ENCODE data around the gene ID1.
A peak's percentile ranks its signal among the peaks of the same experiment; 100 is the strongest.
"Not testable (repeated sequence)": the region's sequence is repeated elsewhere in the genome, so short reads cannot be mapped to it uniquely, and the experiment has no call there.

ID1 gene

GRCh38 chr20:31602779-31603441, 2.2 kb upstream of the ID1 start:
- no peak for DNase-seq

DNA sequence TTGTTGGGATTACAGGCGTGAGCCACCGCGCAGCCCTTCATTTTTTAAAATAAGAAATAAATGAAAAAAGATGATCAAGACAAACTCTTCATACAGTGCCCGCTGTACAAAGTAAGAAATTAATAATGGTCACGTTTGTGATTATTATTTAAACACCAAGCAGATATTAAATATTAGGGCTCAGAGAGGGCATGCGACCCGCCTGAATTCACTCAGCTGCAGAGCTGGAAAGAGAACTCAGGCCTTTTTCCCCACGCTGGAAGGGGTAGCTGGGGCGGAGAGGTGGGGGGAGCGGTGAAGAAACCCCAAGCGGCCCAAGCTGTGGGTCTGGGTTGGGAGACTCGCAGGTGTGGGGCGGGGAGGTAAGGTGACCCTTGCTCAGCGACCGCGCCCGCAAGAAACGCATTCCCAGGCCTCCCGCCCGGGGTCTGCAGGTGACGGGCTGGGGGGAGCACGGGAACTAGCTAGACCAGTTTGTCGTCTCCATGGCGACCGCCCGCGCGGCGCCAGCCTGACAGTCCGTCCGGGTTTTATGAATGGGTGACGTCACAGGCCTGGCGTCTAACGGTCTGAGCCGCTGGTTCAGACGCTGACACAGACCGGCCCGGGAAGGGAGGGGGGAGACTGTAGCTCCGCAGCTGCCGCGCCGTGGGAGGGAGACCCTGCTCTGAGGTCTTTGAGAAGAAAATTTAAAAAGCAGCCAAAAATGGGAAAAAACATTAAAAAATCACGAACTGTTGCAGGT, 1.1 kb upstream of the ID1 start:
- DNase-seq = peak; percentile 89 to 93 (median 93)

- peak in 1 of 3 donors; percentile 14 for DNase-seq
Observed at GRCh38 chr20:31604567-31605030, 490 bp upstream of the ID1 start.

GRCh38 chr20:31605902-31606803, 1.1 kb downstream of the ID1 start:
- DNase-seq = peak in 2 of 3 donors; percentile 24 to 25

- no peak for DNase-seq
Observed at GRCh38 chr20:31606804-31607639, 1.9 kb downstream of the ID1 start.

DNA sequence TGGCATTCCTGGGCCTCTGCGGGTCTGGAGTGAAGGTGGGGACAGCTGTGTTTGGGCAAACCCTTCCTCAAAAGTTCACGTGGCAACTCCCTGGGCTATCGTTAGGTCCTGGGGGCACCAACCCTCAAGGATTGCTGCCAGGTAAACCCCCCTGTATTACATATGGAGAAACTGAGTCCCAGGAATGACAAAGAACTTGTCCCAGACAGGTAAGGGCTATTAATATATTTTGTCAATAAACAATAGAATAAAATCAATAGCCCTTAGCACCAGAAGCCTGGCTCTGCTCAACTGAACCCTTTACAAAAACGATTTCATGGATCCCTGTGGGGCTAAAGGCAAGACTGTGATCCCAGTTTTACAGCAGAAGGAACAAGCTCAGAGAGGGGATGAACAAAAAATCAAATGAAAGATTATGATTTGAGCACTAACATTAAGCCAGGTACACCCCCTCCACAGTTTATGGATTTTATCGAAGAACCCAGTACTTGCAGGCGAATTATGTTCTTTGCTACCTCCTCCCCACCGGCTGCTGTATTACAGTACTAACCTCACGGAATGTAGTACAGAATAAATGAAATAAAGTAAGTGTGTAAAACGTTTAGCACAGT, 2.7 kb downstream of the ID1 start:
- DNase-seq = no peak

GRCh38 chr20:31608251-31608945, 3.3 kb downstream of the ID1 start:
- DNase-seq = peak in 2 of 3 donors; percentile 44 to 59

DNA sequence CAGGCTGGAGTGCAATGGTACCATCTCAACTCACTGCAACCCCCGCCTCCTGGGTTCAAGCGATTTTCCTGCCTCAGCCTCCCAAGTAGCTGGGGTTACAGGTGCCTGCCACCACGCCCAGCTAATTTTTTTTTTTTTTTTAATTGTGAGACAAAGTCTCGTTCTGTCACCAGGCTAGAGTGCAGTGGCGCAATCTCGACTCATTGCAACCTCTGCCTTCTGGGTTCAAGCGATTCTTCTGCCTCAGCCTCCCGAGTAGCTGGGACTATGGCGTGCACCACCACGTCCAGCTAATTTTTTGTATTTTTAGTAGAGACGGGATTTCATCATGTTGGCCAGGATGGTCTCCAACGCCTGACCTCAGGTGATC, 7.2 kb downstream of the ID1 start:
- DNase-seq = not testable (repeated sequence)

GRCh38 chr20:31615416-31615815, 10.3 kb downstream of the ID1 start:
- no peak for DNase-seq

GRCh38 chr20:31617432-31618104, 12.5 kb downstream of the ID1 start:
- DNase-seq = peak; percentile 83 to 86 (median 85)

GRCh38 chr20:31620246-31620645, 15.2 kb downstream of the ID1 start:
- DNase-seq = no peak

DNA sequence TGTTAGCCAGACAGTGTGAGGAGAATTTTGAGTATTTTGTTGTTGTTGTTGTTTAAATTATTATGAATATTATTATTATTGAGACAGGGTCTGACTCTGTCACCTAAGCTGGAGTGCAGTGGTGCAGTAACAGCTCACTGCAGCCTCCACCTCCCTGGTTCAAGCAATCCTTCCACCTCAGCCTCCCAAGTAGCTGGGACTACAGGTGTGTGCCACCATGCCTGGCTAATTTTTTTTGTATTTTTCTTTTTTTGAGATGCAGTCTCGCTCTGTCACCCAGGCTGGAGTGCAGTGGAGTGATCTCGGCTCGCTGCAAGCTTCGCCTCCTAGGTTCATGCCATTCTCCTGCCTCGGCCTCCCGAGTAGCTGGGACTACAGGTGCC, 18.0 kb downstream of the ID1 start:
- DNase-seq = not testable (repeated sequence)

GRCh38 chr20:31626534-31626933, 21.4 kb downstream of the ID1 start:
- DNase-seq = not testable (repeated sequence)

GRCh38 chr20:31628057-31628456, 23.0 kb downstream of the ID1 start:
- DNase-seq = not testable (repeated sequence)

DNA sequence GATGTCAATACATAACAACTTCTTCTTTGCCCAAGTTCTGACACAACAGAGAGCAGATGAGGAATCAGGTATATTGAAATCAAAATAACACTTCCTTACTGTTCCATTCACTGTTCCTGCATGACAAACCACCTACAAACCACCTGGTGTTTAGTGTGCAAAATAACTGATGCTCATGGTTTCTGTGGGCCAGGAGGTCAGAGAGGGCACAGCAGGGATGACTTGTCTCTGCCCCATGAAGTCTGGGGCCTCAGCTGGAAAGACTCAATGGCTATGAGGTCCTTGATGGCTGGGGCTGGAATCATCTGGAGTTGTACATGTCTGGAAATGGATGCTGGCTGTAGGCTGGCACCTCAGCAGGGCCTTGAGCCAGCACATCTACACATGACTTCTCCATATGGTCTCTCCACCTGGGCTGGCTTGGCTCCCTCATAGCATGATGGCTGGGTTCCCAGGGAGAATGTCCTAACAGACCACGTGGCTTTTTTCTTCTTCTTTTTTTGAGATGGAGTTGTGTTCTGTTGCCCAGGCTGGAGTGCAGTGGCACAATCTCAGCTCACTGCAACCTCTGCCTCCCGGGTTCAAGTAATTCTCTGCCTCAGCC, 25.2 kb downstream of the ID1 start:
- no peak for DNase-seq

- no peak for DNase-seq
Observed at GRCh38 chr20:31632548-31633338, 27.7 kb downstream of the ID1 start.

GRCh38 chr20:31633339-31633914, 28.3 kb downstream of the ID1 start:
- DNase-seq = no peak

DNA sequence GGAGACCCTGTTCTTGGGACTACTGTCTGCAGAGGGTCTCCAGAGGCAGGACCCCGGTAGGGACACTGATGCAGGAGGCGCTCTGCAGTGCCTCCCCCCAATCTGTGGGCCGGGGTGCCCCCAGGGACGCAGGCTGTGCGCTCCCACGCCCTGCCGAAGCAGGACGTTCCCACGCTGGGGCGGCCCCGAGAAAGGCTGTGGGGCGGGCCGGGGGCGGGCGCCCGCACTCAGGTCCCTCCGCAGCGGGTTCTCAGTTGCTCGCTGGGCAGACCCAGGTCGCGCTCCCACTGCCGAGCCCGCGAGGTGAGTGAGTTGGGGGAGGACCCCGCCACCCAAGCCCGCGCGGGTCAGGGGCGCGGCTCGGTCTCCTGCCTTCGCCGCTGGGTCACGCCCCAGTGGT, 32.6 kb downstream of the ID1 start, which contains the start of gene COX4I2:
COX4I2 (plus strand) TSS at position 253 of the 400 bp plus-strand sequence. CDS start 1,106 bp downstream, outside the sequence.
- no peak for DNase-seq

GRCh38 chr20:31638317-31638716, 33.2 kb downstream of the ID1 start:
- no peak for DNase-seq

Measured in suppressor macrophage treated with lipopolysaccharide for 1 hour (primary cell).